Pancreas (tissue), 10 donors: ENCODE results near the gene CCSER1. TPM values are rescaled to one million over a fixed set of nuclear protein-coding genes. Genes with fewer than 3 reads are reported as not detected.
"Not testable (repeated sequence)": the region's sequence is repeated elsewhere in the genome, so short reads cannot be mapped to it uniquely, and the experiment has no call there.

Experiments used
- ATAC-seq, 4 donors: fragments of 200-7000 bp; cut with Tn5 transposase; one replicate each; pipeline versions ENCODE4 v1.8.0 to v1.9.1; 2020; ENCODE audit warnings: mild to moderate bottlenecking in 4 of 4, moderate library complexity in 4 of 4
- DNase-seq, 6 donors: peaks; one replicate each; pipeline ENCODE4 v3.0.0-alpha.2; 2020
- FAIRE-seq: peaks from 2 replicates; lab custom pipeline; 2012; peaks lifted over from hg19 to GRCh38; lab: Jason Lieb, UNC
- H3K27ac ChIP-seq, 4 donors: fragments of 200-600 bp; sonication (generic); 1 replicate in 3 of 4; 2 replicates in 1 of 4; pipeline versions ENCODE4 v1.5.0 to v1.8.0; 2020
- H3K27me3 ChIP-seq, 4 donors: fragments of 200-600 bp; one replicate each; pipeline ENCODE4 v1.8.0; 2021
- H3K36me3 ChIP-seq, 3 donors: fragments of 200-600 bp; sonication (generic) in 1 of 3; one replicate each; pipeline versions ENCODE4 v1.5.0 to v1.8.0; 2020 to 2021
- H3K4me1 ChIP-seq, 3 donors: fragments of 200-600 bp; one replicate each; pipeline ENCODE4 v1.8.0; 2021
- H3K4me3 ChIP-seq, 4 donors: fragments of 200-600 bp; sonication (generic) in 2 of 4; one replicate each; pipeline versions ENCODE4 v1.5.0 to v1.8.0; 2020 to 2021
- H3K9me3 ChIP-seq, 4 donors: fragments of 200-600 bp; one replicate each; pipeline ENCODE4 v1.8.0; 2021
- WGBS, 2 donors: extraction: QIAGEN DNeasy Blood & Tissue Kit; methylation state at CpG; one replicate each; pipeline ENCODE4 v1.1.7; 2013; 5-methylcytosine and 5-hydroxymethylcytosine counted together
- intact Hi-C, 3 donors: fragments of 100-400 bp; cut with DNase I; formaldehyde crosslinking; loops; one replicate each; pipeline versions ENCODE4 v1.11.1 to v1.14.2; 2022
- polyA plus RNA-seq, 2 donors: library from polyadenylated mRNA; stranded (reverse); fragments of 200-250 nt; gene quantifications; one replicate each; pipeline ENCODE4 v1.2.3, GENCODE V29; 2013
- total RNA-seq, 6 donors: library from RNA; stranded (reverse); fragmentation: NEBNext Ultra II Directional in 4 of 6; extraction: Animal tissue kit (Norgen Biotek cat#: 25700) in 4 of 6; gene quantifications; one replicate each; pipeline versions ENCODE4 v1.2.1 to v1.2.4, GENCODE V29; 2021 to 2023
- TF ChIP-seq, protein P1 (sequence below), 4 donors: fragments of 200-600 bp; sonication (generic) in 3 of 4; IDR thresholded peaks; one replicate each; pipeline versions ENCODE4 v1.5.0 to v1.8.0; 2021; ENCODE audit warnings: antibody characterized with exemption in 4 of 4
- donor health status: healthy with polysubstance abuse.
- donor health status: DM: no; HTN: no; CAD: no; lungs with moderate emphysema.
- donor health status: DM: no; HTN: no; CAD: no.
- donor health status: control.
- donor health status: control.
- donor health status: Bipolar disorder and iron deficiency.
- donor health status: DM: yes; HTN: yes; CAD: no.
- donor health status: DM: no; HTN: no; CAD: no.
- donor health status: DM: no; HTN: no; CAD: no.
- donor health status: DM: yes; HTN: yes; CAD: no.

The CCSER1 gene
- total and polyA plus RNA-seq, 8 donors, result 0.99 to 12.7 (median 5.1) TPM

- H3K36me3 ChIP-seq, result no peaks in the 10 kb centered on the region
- FAIRE-seq (no peak), DNase-seq (peak in 3 of 6 donors; percentile 19 to 56 (median 55)), ATAC-seq (peak in 3 of 4 donors; percentile 64 to 87 (median 77))
- intact Hi-C loops, result no loop called here
- H3K27ac ChIP-seq, result no peak overlapping the region
- H3K9me3 ChIP-seq, result no peaks in the 10 kb centered on the region
- TF ChIP-seq, protein P1, sequence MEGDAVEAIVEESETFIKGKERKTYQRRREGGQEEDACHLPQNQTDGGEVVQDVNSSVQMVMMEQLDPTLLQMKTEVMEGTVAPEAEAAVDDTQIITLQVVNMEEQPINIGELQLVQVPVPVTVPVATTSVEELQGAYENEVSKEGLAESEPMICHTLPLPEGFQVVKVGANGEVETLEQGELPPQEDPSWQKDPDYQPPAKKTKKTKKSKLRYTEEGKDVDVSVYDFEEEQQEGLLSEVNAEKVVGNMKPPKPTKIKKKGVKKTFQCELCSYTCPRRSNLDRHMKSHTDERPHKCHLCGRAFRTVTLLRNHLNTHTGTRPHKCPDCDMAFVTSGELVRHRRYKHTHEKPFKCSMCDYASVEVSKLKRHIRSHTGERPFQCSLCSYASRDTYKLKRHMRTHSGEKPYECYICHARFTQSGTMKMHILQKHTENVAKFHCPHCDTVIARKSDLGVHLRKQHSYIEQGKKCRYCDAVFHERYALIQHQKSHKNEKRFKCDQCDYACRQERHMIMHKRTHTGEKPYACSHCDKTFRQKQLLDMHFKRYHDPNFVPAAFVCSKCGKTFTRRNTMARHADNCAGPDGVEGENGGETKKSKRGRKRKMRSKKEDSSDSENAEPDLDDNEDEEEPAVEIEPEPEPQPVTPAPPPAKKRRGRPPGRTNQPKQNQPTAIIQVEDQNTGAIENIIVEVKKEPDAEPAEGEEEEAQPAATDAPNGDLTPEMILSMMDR (IDR thresholded peaks at IDR 0.05), result no peak
- no peaks in the 10 kb centered on the region for H3K27me3 ChIP-seq
- H3K4me3 ChIP-seq, result no peak overlapping the region
- 0% methylated on average over 1 of the region's 1 CpG for WGBS, 2 donors
- no peaks in the 10 kb centered on the region for H3K4me1 ChIP-seq
Observed at GRCh38 chr4:91325495-91325894, 1198.3 kb downstream of the CCSER1 start.

DNA sequence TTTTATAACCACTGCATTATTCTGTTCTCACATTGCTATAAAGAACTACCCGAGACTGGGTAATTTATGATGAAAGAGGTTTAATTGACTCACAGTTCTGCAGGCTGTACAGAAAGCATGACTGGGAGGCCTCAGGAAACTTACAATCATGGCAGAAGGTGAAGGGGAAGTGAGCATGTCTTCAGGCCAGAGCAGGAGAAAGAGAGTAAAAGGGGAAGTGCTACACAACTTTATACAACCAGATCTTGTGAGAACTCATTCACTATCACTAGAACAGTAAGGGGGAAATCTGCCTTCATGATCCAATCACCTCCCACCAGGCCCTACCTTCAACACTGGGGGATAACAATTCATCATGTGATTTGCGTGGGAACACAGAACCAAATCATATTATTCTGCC, 1199.0 kb downstream of the CCSER1 start:
- ATAC-seq, H3K36me3 ChIP-seq, H3K4me3 ChIP-seq, H3K27me3 ChIP-seq, H3K9me3 ChIP-seq, DNase-seq, H3K27ac ChIP-seq, FAIRE-seq, intact Hi-C loops, H3K4me1 ChIP-seq: not testable (repeated sequence)
- WGBS, 2 donors, result 89 to 96% methylated on average over 2 of the region's 2 CpGs

GRCh38 chr4:91330555-91331137, 1203.5 kb downstream of the CCSER1 start:
- Histone ChIP-seq H3K9me3 (no peaks in the 10 kb centered on the region), H3K36me3 (no peaks in the 10 kb centered on the region), H3K4me1 (no peaks in the 10 kb centered on the region), H3K4me3 (no peak overlapping the region), H3K27me3 (no peaks in the 10 kb centered on the region), H3K27ac (no peak overlapping the region)
- TF ChIP-seq, protein P1 (IDR thresholded peaks at IDR 0.05), result no peak
- intact Hi-C loops, result no loop called here
- DNase-seq (no peak), FAIRE-seq (no peak), ATAC-seq (no peak)
- WGBS, 2 donors, result 75 to 80% methylated on average over 3 of the region's 3 CpGs

GRCh38 chr4:91340822-91341221, 1213.6 kb downstream of the CCSER1 start:
- no peaks in the 10 kb centered on the region for H3K27me3 ChIP-seq
- no peaks in the 10 kb centered on the region for H3K4me1 ChIP-seq
- no peak for FAIRE-seq
- H3K9me3 ChIP-seq, result no peaks in the 10 kb centered on the region
- 85 to 92% methylated on average over 1 of the region's 1 CpG for WGBS, 2 donors
- TF ChIP-seq, protein P1 (IDR thresholded peaks at IDR 0.05), result no peak
- intact Hi-C loops, result no loop called here
- DNase-seq, result no peak
- no peaks in the 10 kb centered on the region for H3K36me3 ChIP-seq
- H3K27ac ChIP-seq, result no peak overlapping the region
- no peak for ATAC-seq
- no peak overlapping the region for H3K4me3 ChIP-seq

GRCh38 chr4:91345632-91346031, 1218.4 kb downstream of the CCSER1 start:
- peaks cover 0 to 4% (median 0%) of the 10 kb centered on the region in 4 donors for H3K9me3 ChIP-seq
- ATAC-seq (no peak), DNase-seq (no peak), FAIRE-seq (no peak)
- no peaks in the 10 kb centered on the region for H3K27me3 ChIP-seq
- intact Hi-C loops, result no loop called here
- H3K4me1 ChIP-seq, result no peaks in the 10 kb centered on the region
- TF ChIP-seq, protein P1 (IDR thresholded peaks at IDR 0.05), result no peak
- H3K27ac ChIP-seq, result no peak overlapping the region
- H3K36me3 ChIP-seq, result no peaks in the 10 kb centered on the region
- no peak overlapping the region for H3K4me3 ChIP-seq

DNA sequence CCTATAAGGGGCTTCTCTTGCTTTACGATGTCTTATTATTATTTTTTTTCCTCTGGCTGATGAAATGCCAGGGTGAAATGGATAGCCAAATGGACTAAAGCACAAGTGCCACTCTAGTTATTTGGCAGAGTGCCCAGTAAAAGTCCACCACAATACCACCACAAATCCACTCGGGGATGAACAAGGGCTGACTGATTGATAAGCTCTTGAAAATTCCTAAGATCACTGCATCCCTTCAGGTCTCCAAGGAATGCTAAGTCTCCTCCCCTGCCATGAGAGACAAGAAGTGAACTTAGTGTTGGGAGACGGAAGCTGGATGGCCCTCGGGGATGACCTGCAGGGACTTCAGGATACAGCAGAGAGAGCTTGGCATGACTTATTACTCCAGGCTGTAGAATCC, 1229.3 kb downstream of the CCSER1 start:
- DNase-seq, FAIRE-seq, intact Hi-C loops, H3K4me3 ChIP-seq, H3K9me3 ChIP-seq, H3K27me3 ChIP-seq, H3K36me3 ChIP-seq, H3K27ac ChIP-seq, ATAC-seq: not testable (repeated sequence)
- WGBS, 2 donors, result 92 to 93% methylated on average over 4 of the region's 4 CpGs
- peaks cover 8 to 15% (median 9%) of the 10 kb centered on the region in 3 donors for H3K4me1 ChIP-seq

DNA sequence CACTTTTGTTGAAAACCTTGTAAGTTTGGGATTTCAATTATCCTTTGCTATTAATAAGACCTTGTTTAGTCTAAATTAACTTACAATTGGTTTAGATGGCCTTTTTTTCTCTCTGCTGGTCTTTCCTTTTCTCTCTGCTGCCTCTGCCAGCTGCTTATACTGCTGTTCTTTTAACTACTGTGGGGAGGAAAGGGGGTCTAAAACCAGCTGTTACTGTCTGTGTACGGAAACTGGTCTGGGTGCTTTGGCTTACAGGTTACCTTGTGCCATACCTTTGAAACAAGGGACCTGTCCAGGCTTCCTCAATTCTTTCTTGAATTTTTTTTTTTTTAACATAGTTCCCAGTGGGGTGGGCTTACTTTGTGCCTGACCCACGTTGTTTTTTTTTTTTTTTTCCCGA, 1230.8 kb downstream of the CCSER1 start:
- FAIRE-seq, intact Hi-C loops: not testable (repeated sequence)
- 67 to 85% methylated on average over 3 of the region's 3 CpGs for WGBS, 2 donors

GRCh38 chr4:91358621-91359020, 1231.4 kb downstream of the CCSER1 start:
- DNase-seq, result peak in 2 of 6 donors; percentile 8 to 25
- intact Hi-C loops, result not testable (repeated sequence)
- H3K27ac ChIP-seq, result peak overlapping the region in 3 of 4 donors; percentile 61 to 90 (median 70)

More for the DNA sequence above, 1230.8 kb downstream of the CCSER1 start:
- not testable (repeated sequence) for DNase-seq, H3K4me3 ChIP-seq, H3K9me3 ChIP-seq, H3K36me3 ChIP-seq, H3K27me3 ChIP-seq, ATAC-seq
- H3K27ac ChIP-seq, result peak overlapping the region in 1 of 4 donors; percentile 70
- H3K4me1 ChIP-seq, result peaks cover 8 to 15% (median 9%) of the 10 kb centered on the region in 3 donors

More at GRCh38 chr4:91358621-91359020, 1231.4 kb downstream of the CCSER1 start:
- H3K9me3 ChIP-seq, FAIRE-seq, H3K36me3 ChIP-seq, H3K27me3 ChIP-seq, H3K4me3 ChIP-seq: not testable (repeated sequence)
- peaks cover 8 to 15% (median 9%) of the 10 kb centered on the region in 3 donors for H3K4me1 ChIP-seq
- ATAC-seq, result peak in 1 of 4 donors; percentile 28
- 69 to 79% methylated on average over 13 of the region's 13 CpGs for WGBS, 2 donors
